Activated CD4-positive, CD25-positive, alpha-beta regulatory T cell treated with anti-CD3 and anti-CD28 coated beads, Interleukin-2, amount 50 U/mL, for 72 hours (primary cell): ENCODE measurements around the gene TMEM238.
"Not testable (repeated sequence)": the region's sequence is repeated elsewhere in the genome, so short reads cannot be mapped to it uniquely, and the experiment has no call there.

Experiments used
- DNase-seq: peaks from one replicate; pipeline ENCODE4 v3.0.0; 2021

TMEM238 gene

DNA sequence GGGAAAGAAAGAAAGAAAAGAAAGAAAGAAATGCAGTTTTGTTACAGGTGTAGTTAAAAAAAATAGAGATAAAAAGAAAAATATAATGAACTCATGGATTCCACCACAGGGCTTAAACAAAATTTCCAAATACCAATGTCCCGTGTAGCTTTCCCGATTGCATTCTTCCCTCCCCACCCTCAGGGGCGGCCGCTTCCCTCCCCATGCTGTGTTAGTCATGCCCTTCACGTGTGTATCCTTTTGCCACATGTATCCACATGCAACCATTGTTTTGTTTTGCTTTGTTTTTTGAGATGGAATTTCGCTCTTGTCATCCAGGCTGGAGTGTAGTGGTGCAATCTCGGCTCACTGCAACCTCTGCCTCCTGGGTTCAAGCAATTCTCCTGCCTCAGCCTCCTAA, 48.0 kb downstream of the TMEM238 start:
- DNase-seq = no peak

DNA sequence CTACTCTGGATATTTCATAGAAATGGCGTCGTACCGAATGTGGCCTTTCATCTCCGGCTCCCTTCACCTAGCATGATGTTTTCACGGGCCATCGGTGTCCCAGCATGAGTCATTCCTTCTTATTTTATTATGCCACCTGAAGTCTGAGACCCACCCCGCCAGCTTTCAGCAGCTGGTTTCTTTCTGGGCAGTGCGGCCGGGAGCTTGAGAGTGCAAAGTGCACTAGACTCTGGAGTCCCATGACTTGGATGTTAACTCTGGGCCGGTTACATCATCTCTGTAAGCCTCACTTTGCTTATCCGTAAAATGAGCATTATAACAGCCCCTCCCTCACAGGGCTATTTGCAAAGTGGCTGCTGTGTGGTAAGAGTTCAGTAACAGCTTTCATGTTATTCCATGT, 50.2 kb downstream of the TMEM238 start:
- no peak for DNase-seq

DNA sequence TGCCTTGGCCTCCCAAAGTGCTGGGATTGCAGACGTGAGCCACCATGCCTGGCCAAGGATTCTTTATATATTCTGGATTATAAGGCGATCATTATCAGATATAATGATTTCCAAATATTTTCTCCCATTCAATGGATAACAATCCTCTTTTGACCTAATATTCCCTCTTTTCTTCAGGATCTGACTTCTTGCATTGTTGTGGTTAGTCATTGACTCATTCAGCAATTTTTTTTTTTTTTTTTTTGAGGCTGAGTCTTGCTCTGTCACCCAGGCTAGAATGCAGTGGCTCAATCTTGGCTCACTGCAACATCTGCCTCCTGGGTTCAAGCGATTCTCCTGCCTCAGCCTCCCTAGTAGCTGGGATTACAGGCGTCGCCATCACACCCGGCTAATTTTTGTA, 54.3 kb downstream of the TMEM238 start:
- DNase-seq = not testable (repeated sequence)
